Skeletal muscle cell (primary cell): ENCODE data around the gene NDUFB10.

Experiments
- DNase-seq: peaks from one replicate; pipeline ENCODE4 v3.0.0-alpha.2; 2010; ENCODE audit warnings: low read depth
- H3K4me3 ChIP-seq: 2 replicates; pipeline ENCODE4 v1.5.1; 2011; ENCODE audit warnings: low read depth, mild to moderate bottlenecking, control low read depth, low read length, moderate library complexity

The NDUFB10 gene

GRCh38 chr16:1998360-1998835 lies 39.1 kb downstream of the NDUFB10 start:
- H3K4me3 ChIP-seq = no peak overlapping the region
- no peak for DNase-seq

- no peak overlapping the region for H3K4me3 ChIP-seq
Measured at GRCh38 chr16:1998852-1999801, 39.8 kb downstream of the NDUFB10 start.

GRCh38 chr16:1999866-2000514 lies 40.7 kb downstream of the NDUFB10 start:
- no peak for DNase-seq
- no peak overlapping the region for H3K4me3 ChIP-seq

More at GRCh38 chr16:1998852-1999801, 39.8 kb downstream of the NDUFB10 start:
- DNase-seq = no peak

GRCh38 chr16:2001035-2001434 lies 41.7 kb downstream of the NDUFB10 start:
- no peak for DNase-seq

GRCh38 chr16:2001456-2002355 lies 42.4 kb downstream of the NDUFB10 start:
- H3K4me3 ChIP-seq = no peak overlapping the region
- DNase-seq = no peak

More at GRCh38 chr16:2001035-2001434, 41.7 kb downstream of the NDUFB10 start:
- H3K4me3 ChIP-seq = no peak overlapping the region

GRCh38 chr16:2002406-2003230 lies 43.3 kb downstream of the NDUFB10 start:
- no peak overlapping the region for H3K4me3 ChIP-seq
- no peak for DNase-seq

GRCh38 chr16:2003231-2003826 lies 44.0 kb downstream of the NDUFB10 start:
- no peak for DNase-seq
- no peak overlapping the region for H3K4me3 ChIP-seq

- H3K4me3 ChIP-seq = no peak overlapping the region
Measured at GRCh38 chr16:2003827-2004641, 44.7 kb downstream of the NDUFB10 start.

GRCh38 chr16:2004795-2005517 lies 45.6 kb downstream of the NDUFB10 start:
- DNase-seq = no peak
- H3K4me3 ChIP-seq = no peak overlapping the region

More at GRCh38 chr16:2003827-2004641, 44.7 kb downstream of the NDUFB10 start:
- DNase-seq = no peak

- no peak overlapping the region for H3K4me3 ChIP-seq
- DNase-seq = no peak
Measured at GRCh38 chr16:2005646-2006045, 46.3 kb downstream of the NDUFB10 start.

- no peak for DNase-seq
- H3K4me3 ChIP-seq = no peak overlapping the region
Measured at GRCh38 chr16:2006317-2006716, 47.0 kb downstream of the NDUFB10 start.

- H3K4me3 ChIP-seq = peak overlapping the region; percentile 73
- DNase-seq = no peak
Measured at GRCh38 chr16:2007081-2007836, 47.9 kb downstream of the NDUFB10 start.

GRCh38 chr16:2008009-2008526 lies 48.7 kb downstream of the NDUFB10 start:
- no peak for DNase-seq
- H3K4me3 ChIP-seq = peak overlapping the region; percentile 73

GRCh38 chr16:2008631-2009163 lies 49.4 kb downstream of the NDUFB10 start:
- H3K4me3 ChIP-seq = peak overlapping the region; percentile 73
- no peak for DNase-seq

GRCh38 chr16:2009164-2009711 lies 49.9 kb downstream of the NDUFB10 start:
- H3K4me3 ChIP-seq = peak overlapping the region; percentile 73
- no peak for DNase-seq
